Measurements from ENCODE around the gene TUSC2.

- TF ChIP-seq CTCF (IDR thresholded peaks at IDR 0.05; ENCODE audit: insufficient read depth, low read length, poor library complexity, severe bottlenecking) (no peak), EZH2phosphoT487 (conservative IDR thresholded peaks at IDR 0.05; ENCODE audit: low read length) (no peak)
These were observed 8.7 kb downstream of the TUSC2 start for GRCh38 chr3:50319181-50319893.

Measured in SU-DHL-6 (cell line).